CD4-positive, alpha-beta T cell (primary cell): ENCODE measurements around the gene CPM. TPM values are rescaled to one million over a fixed set of nuclear protein-coding genes. Genes with fewer than 3 reads are reported as not detected.

ENCODE experiments used
- ATAC-seq: fragments of 200-7000 bp; cut with Tn5 transposase; one replicate; pipeline ENCODE4 v1.10.0; 2022; ENCODE audit warnings: mild to moderate bottlenecking; ENCODE audit not compliant: poor library complexity
- CTCF ChIA-PET: fragments of 350-600 bp; sonication (Branson Sonifier 250); formaldehyde crosslinking; loops from one replicate; lab custom pipeline; 2021; ENCODE audit warnings: antibody characterized with exemption, inconsistent platforms; lab: Charles Lee
- POLR2A ChIA-PET: fragments of 350-600 bp; sonication (Branson Sonifier 250); formaldehyde crosslinking; loops from one replicate; lab custom pipeline; 2021; ENCODE audit warnings: antibody characterized with exemption, inconsistent platforms; lab: Charles Lee
- DNase-seq, 14 experiments: peaks; one replicate each; pipeline ENCODE4 v3.0.0-alpha.2; 2013 to 2020; ENCODE audit warnings: mixed read lengths in 2 of 14
- H3K27ac ChIP-seq, 2 donors: one replicate each; pipeline versions ENCODE4 v1.5.1 to v1.7.0; 2013; ENCODE audit warnings: low read length in 2 of 2, low read depth in 1 of 2, mild to moderate bottlenecking in 1 of 2
- H3K27me3 ChIP-seq, 2 experiments: 1 replicate in 1 of 2; 2 replicates in 1 of 2; pipeline versions ENCODE4 v1.6.1 to v1.7.0; 2013; ENCODE audit warnings: low read length in 2 of 2, control low read depth in 1 of 2, mild to moderate bottlenecking in 1 of 2, moderate library complexity in 1 of 2; ENCODE audit not compliant: insufficient read depth in 2 of 2, control insufficient read depth in 1 of 2
- H3K36me3 ChIP-seq: one replicate; pipeline ENCODE4 v1.6.1; 2013; ENCODE audit warnings: low read length, control low read depth; ENCODE audit not compliant: insufficient read depth
- H3K4me1 ChIP-seq: one replicate; pipeline ENCODE4 v1.6.1; 2013; ENCODE audit warnings: low read length, control low read depth; ENCODE audit not compliant: insufficient read depth
- H3K4me3 ChIP-seq: one replicate; pipeline ENCODE4 v1.5.1; 2013; ENCODE audit warnings: mild to moderate bottlenecking, low read length, moderate library complexity
- H3K9me3 ChIP-seq, 2 experiments: 1 replicate in 1 of 2; 2 replicates in 1 of 2; pipeline versions ENCODE4 v1.6.1 to v1.7.0; 2013; ENCODE audit warnings: low read length in 2 of 2, mild to moderate bottlenecking in 2 of 2, control low read depth in 1 of 2, moderate library complexity in 1 of 2; ENCODE audit not compliant: control insufficient read depth in 1 of 2, insufficient read depth in 1 of 2
- H3K27ac Mint-ChIP-seq: one replicate; pipeline ENCODE4 v1.8.0; 2020; ENCODE audit warnings: mixed read lengths
- H3K27me3 Mint-ChIP-seq: one replicate; pipeline ENCODE4 v1.8.0; 2021; ENCODE audit warnings: mixed read lengths
- H3K36me3 Mint-ChIP-seq: one replicate; pipeline ENCODE4 v1.8.0; 2021; ENCODE audit warnings: low read depth, mixed read lengths
- H3K4me1 Mint-ChIP-seq: one replicate; pipeline ENCODE4 v1.8.0; 2021; ENCODE audit warnings: low read depth, mixed read lengths
- H3K4me3 Mint-ChIP-seq: one replicate; pipeline ENCODE4 v1.8.0; 2020; ENCODE audit warnings: mild to moderate bottlenecking, mixed read lengths
- H3K9me3 Mint-ChIP-seq: one replicate; pipeline ENCODE4 v1.8.0; 2020; ENCODE audit warnings: mixed read lengths
- CTCF ChIP-seq: fragments of 200-600 bp; IDR thresholded peaks from one replicate; pipeline ENCODE4 v1.8.0; 2022; ENCODE audit warnings: antibody characterized with exemption, mild to moderate bottlenecking
- intact Hi-C, 2 experiments: fragments of 100-400 bp; cut with DNase I in 1 of 2; cut with micrococcal nuclease in 1 of 2; formaldehyde crosslinking; loops; one replicate each; pipeline versions ENCODE4 v1.15.1 to v1.9.0; 2023 to 2025; cut with DNase I, micrococcal nuclease
- total RNA-seq, 174 experiments: library from RNA in 2 of 174; stranded (reverse) in 2 of 174; gene quantifications; one replicate each; pipeline ENCODE4 v1.2.3 and lab custom pipeline; 2021 to 2026

Gene CPM
- total RNA-seq, 2 experiments from 2014 or later: 1.9 to 2.2 TPM

- H3K27me3 ChIP-seq: no peaks in the 10 kb centered on the region
- ChIA-PET CTCF (no interaction called here), POLR2A (no interaction called here)
- no peak for TF ChIP-seq CTCF
- H3K27me3 Mint-ChIP-seq: no peaks in the 10 kb centered on the region
- no peak overlapping the region for H3K4me3 Mint-ChIP-seq
- H3K27ac Mint-ChIP-seq: no peak overlapping the region
- no peaks in the 10 kb centered on the region for H3K36me3 Mint-ChIP-seq
- H3K36me3 ChIP-seq: no peaks in the 10 kb centered on the region
- no peaks in the 10 kb centered on the region for H3K9me3 Mint-ChIP-seq
- H3K27ac ChIP-seq: no peak overlapping the region
- no peak overlapping the region for H3K4me3 ChIP-seq
- DNase-seq (no peak), ATAC-seq (no peak)
- H3K4me1 Mint-ChIP-seq: peaks cover 6% of the 10 kb centered on the region
- intact Hi-C loops: no loop called here
- no peaks in the 10 kb centered on the region for H3K4me1 ChIP-seq
- no peaks in the 10 kb centered on the region for H3K9me3 ChIP-seq
Measured at GRCh38 chr12:68913682-68914081, 19.3 kb downstream of the CPM start.

DNA sequence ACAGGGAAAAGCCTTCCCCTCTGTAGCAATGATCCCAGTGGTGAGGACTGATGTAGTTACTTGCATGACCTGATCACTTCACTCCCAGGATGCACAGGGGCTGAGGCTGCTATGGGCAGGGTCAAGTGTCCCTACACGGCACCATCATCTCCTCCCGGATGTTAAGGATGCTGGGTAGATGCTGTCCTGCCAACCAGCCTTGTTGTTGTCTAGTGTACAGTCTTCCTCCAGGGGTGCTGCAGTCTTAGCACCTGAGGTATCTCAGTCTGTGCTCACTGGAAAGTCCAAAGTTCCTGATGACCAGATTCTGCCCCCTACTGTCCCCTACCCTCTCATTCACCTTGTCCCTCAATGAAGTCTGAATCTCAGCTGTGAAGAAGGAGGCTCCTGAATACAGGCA, 20.1 kb downstream of the CPM start:
- ChIA-PET POLR2A (no interaction called here), CTCF (no interaction called here)
- H3K27me3 Mint-ChIP-seq: no peaks in the 10 kb centered on the region
- H3K9me3 Mint-ChIP-seq: no peaks in the 10 kb centered on the region
- H3K4me1 Mint-ChIP-seq: peaks cover 6% of the 10 kb centered on the region
- DNase-seq: no peak
- H3K9me3 ChIP-seq: no peaks in the 10 kb centered on the region
- intact Hi-C loops: no loop called here
- H3K27ac ChIP-seq: no peak overlapping the region
- H3K36me3 ChIP-seq: no peaks in the 10 kb centered on the region
- H3K36me3 Mint-ChIP-seq: no peaks in the 10 kb centered on the region
- no peak overlapping the region for H3K4me3 ChIP-seq
- ATAC-seq: no peak
- no peaks in the 10 kb centered on the region for H3K27me3 ChIP-seq
- H3K4me3 Mint-ChIP-seq: no peak overlapping the region
- TF ChIP-seq CTCF: no peak
- H3K27ac Mint-ChIP-seq: no peak overlapping the region
- H3K4me1 ChIP-seq: no peaks in the 10 kb centered on the region

DNA sequence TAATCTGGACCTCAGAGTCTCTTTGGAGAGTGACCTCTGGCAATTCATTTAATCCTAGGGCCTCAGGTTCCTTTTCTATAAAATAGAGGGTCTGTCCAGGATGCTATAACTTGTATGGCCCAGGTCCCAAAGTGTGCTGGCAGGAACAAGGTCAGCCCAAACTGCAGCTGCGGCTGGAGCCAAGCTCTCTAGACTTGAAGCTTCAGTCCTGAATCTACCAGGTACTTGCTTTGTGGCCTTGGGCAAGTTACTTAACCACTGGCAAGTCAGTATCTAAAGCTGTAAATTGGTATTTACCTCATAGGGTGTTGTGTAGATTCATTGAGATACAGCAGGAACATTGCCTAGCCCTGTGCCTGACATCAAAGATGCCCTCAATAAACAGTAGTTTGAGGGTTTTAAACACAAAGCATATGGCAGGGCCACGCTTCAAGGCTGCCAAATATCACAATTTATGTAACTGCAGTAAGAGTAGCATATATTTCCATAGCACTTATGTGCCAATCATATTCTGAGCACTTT, 21.7 kb downstream of the CPM start:
- no peak overlapping the region for H3K4me3 ChIP-seq
- ChIA-PET POLR2A (no interaction called here), CTCF (no interaction called here)
- H3K9me3 Mint-ChIP-seq: no peaks in the 10 kb centered on the region
- intact Hi-C loops: no loop called here
- no peaks in the 10 kb centered on the region for H3K27me3 ChIP-seq
- no peak for TF ChIP-seq CTCF
- H3K4me1 Mint-ChIP-seq: peaks cover 6% of the 10 kb centered on the region
- no peaks in the 10 kb centered on the region for H3K4me1 ChIP-seq
- no peak overlapping the region for H3K27ac ChIP-seq
- DNase-seq (no peak), ATAC-seq (no peak)
- no peaks in the 10 kb centered on the region for H3K36me3 Mint-ChIP-seq
- no peaks in the 10 kb centered on the region for H3K27me3 Mint-ChIP-seq
- H3K27ac Mint-ChIP-seq: no peak overlapping the region
- H3K4me3 Mint-ChIP-seq: no peak overlapping the region
- H3K36me3 ChIP-seq: no peaks in the 10 kb centered on the region
- no peaks in the 10 kb centered on the region for H3K9me3 ChIP-seq
